Caco-2 (cell line): Measurements from ENCODE around the gene POFUT2. TPM values are rescaled to one million over a fixed set of nuclear protein-coding genes. Genes with fewer than 3 reads are reported as not detected.
A peak's percentile ranks its signal among the peaks of the same experiment; 100 is the strongest.

Experiments
- BruUV-seq: library from RNA; stranded (reverse); fragments of 400-500 nt; replicated peaks from 2 replicates; lab custom pipeline; 2021; lab: Mats Ljungman, UMichigan
- CTCF ChIA-PET: fragments of 300-600 bp; sonication (Branson Sonifier 250); formaldehyde crosslinking; loops from one replicate; lab custom pipeline; 2022; ENCODE audit warnings: antibody characterized with exemption; lab: Charles Lee
- POLR2A ChIA-PET: fragments of 300-600 bp; sonication (Branson Sonifier 250); formaldehyde crosslinking; loops from one replicate; lab custom pipeline; 2022; ENCODE audit warnings: antibody characterized with exemption; lab: Charles Lee
- DNase-seq, 2 experiments: peaks; one replicate each; pipeline versions ENCODE4 v3.0.0 to v3.0.0-alpha.2; 2020 to 2022
- H3K27me3 ChIP-seq: replicated peaks from 2 replicates; pipeline ENCODE4 v1.6.0; 2011; ENCODE audit warnings: low read length; ENCODE audit not compliant: control insufficient read depth, insufficient read depth
- H3K36me3 ChIP-seq: 2 replicates; pipeline ENCODE4 v1.5.1; 2011; ENCODE audit warnings: low read length; ENCODE audit not compliant: control insufficient read depth, insufficient read depth
- H3K4me1 ChIP-seq: fragments of 250-450 bp; sonication (Bioruptor Pico); 2 replicates; pipeline ENCODE4 v1.5.1; 2020; ENCODE audit warnings: mild to moderate bottlenecking
- H3K4me3 ChIP-seq: 2 replicates; pipeline ENCODE4 v1.5.1; 2011; ENCODE audit warnings: low read depth, mild to moderate bottlenecking, control low read depth, low read length
- H3K9me3 ChIP-seq: fragments of 250-450 bp; sonication (Bioruptor Pico); 2 replicates; pipeline ENCODE4 v1.5.1; 2020; ENCODE audit warnings: mild to moderate bottlenecking, moderate library complexity
- H3K27ac Mint-ChIP-seq: one replicate; pipeline ENCODE4 v1.8.0; 2022; ENCODE audit warnings: mixed read lengths; ENCODE audit not compliant: unreplicated experiment
- H3K27me3 Mint-ChIP-seq: one replicate; pipeline ENCODE4 v1.8.0; 2022; ENCODE audit warnings: mixed read lengths; ENCODE audit not compliant: insufficient read depth, unreplicated experiment
- H3K36me3 Mint-ChIP-seq: one replicate; pipeline ENCODE4 v1.8.0; 2022; ENCODE audit warnings: mild to moderate bottlenecking, mixed read lengths; ENCODE audit not compliant: insufficient read depth, unreplicated experiment
- H3K4me1 Mint-ChIP-seq: one replicate; pipeline ENCODE4 v1.8.0; 2022; ENCODE audit warnings: low read depth, mixed read lengths; ENCODE audit not compliant: unreplicated experiment
- H3K4me3 Mint-ChIP-seq: one replicate; pipeline ENCODE4 v1.8.0; 2022; ENCODE audit warnings: mild to moderate bottlenecking, moderate library complexity, mixed read lengths; ENCODE audit not compliant: unreplicated experiment
- H3K9me3 Mint-ChIP-seq: one replicate; pipeline ENCODE4 v1.8.0; 2022; ENCODE audit warnings: mixed read lengths; ENCODE audit not compliant: unreplicated experiment
- CTCF ChIP-seq, 2 experiments: fragments of 200-600 bp in 1 of 2; IDR thresholded peaks; 1 replicate in 1 of 2; 2 replicates in 1 of 2; pipeline versions ENCODE4 v1.5.1 to v1.8.0; 2011 to 2022; ENCODE audit warnings: antibody characterized with exemption in 1 of 2, control low read depth in 1 of 2, inconsistent platforms in 1 of 2, low read depth in 1 of 2, low read length in 1 of 2, mild to moderate bottlenecking in 1 of 2, moderate library complexity in 1 of 2; ENCODE audit not compliant: insufficient read depth in 1 of 2, severe bottlenecking in 1 of 2, unreplicated experiment in 1 of 2
- intact Hi-C: fragments of 100-400 bp; cut with micrococcal nuclease; formaldehyde crosslinking; loops from one replicate; pipeline ENCODE4 v1.10.0; 2022; ENCODE audit not compliant: unreplicated experiment
- total RNA-seq: library from RNA; stranded (reverse); gene quantifications from 2 replicates; pipeline ENCODE4 v1.2.3, GENCODE V29; 2022

Gene POFUT2
- total RNA-seq, 1 experiment from 2014 or later = 32.0 TPM

- Mint-ChIP-seq H3K9me3 (no peaks in the 10 kb centered on the region), H3K4me3 (peak overlapping the region; percentile 72), H3K27me3 (no peaks in the 10 kb centered on the region), H3K36me3 (peaks cover 29% of the 10 kb centered on the region), H3K4me1 (no peaks in the 10 kb centered on the region), H3K27ac (no peak overlapping the region)
- intact Hi-C loops = loop anchor here (1.0 kb wide), 1 partner anchor 147 kb away; no protein-coding TSS in a partner anchor
- BruUV-seq = no TSS peak
- no peak for TF ChIP-seq CTCF (IDR thresholded peaks at IDR 0.05; ENCODE audit: insufficient read depth in 1 of 2, low read depth in 1 of 2, low read length in 1 of 2, severe bottlenecking in 1 of 2, unreplicated experiment in 1 of 2)
- no peaks in the 10 kb centered on the region for H3K9me3 ChIP-seq
- H3K27me3 ChIP-seq = no peaks in the 10 kb centered on the region
- H3K4me1 ChIP-seq = peaks cover under 1% of the 10 kb centered on the region
- CTCF ChIA-PET = no interaction called here
- POLR2A ChIA-PET = interaction anchor here (0.6 to 1.0 kb wide), 3 partner anchors 28 to 185 kb away, joined by 3 to 4 read pairs (median 4); no protein-coding TSS in a partner anchor
- no peak for DNase-seq
- peak overlapping the region; percentile 91 for H3K4me3 ChIP-seq
- no peaks in the 10 kb centered on the region; the same call in 1 of the 2 replicates for H3K36me3 ChIP-seq
Measured at GRCh38 chr21:45286671-45287437, 841 bp downstream of the POFUT2 start.

GRCh38 chr21:45285266-45285931, 2.3 kb downstream of the POFUT2 start:
- ChIA-PET CTCF (no interaction called here), POLR2A (no interaction called here)
- Histone ChIP-seq H3K4me3 (no peak overlapping the region), H3K4me1 (no peaks in the 10 kb centered on the region; the same call in 1 of the 2 replicates), H3K27me3 (no peaks in the 10 kb centered on the region), H3K36me3 (no peaks in the 10 kb centered on the region; the same call in none of the 2 replicates), H3K9me3 (no peaks in the 10 kb centered on the region)
- peak overlapping the region; percentile 44 for H3K4me3 Mint-ChIP-seq
- no TSS peak for BruUV-seq
- H3K27ac Mint-ChIP-seq = no peak overlapping the region
- TF ChIP-seq CTCF (IDR thresholded peaks at IDR 0.05; ENCODE audit: insufficient read depth in 1 of 2, low read depth in 1 of 2, low read length in 1 of 2, severe bottlenecking in 1 of 2, unreplicated experiment in 1 of 2) = no peak
- intact Hi-C loops = no loop called here
- H3K36me3 Mint-ChIP-seq = peaks cover 44% of the 10 kb centered on the region
- no peaks in the 10 kb centered on the region for H3K4me1 Mint-ChIP-seq
- no peak for DNase-seq
- H3K9me3 Mint-ChIP-seq = no peaks in the 10 kb centered on the region
- no peaks in the 10 kb centered on the region for H3K27me3 Mint-ChIP-seq

- no peak overlapping the region for H3K27ac Mint-ChIP-seq
- intact Hi-C loops = no loop called here
- H3K4me1 Mint-ChIP-seq = no peaks in the 10 kb centered on the region
- no peak for DNase-seq
- H3K4me3 ChIP-seq = no peak overlapping the region
- no peaks in the 10 kb centered on the region; the same call in 1 of the 2 replicates for H3K4me1 ChIP-seq
- no peaks in the 10 kb centered on the region; the same call in none of the 2 replicates for H3K36me3 ChIP-seq
- H3K4me3 Mint-ChIP-seq = no peak overlapping the region
- H3K27me3 ChIP-seq = no peaks in the 10 kb centered on the region
- no peaks in the 10 kb centered on the region for H3K27me3 Mint-ChIP-seq
- ChIA-PET CTCF (no interaction called here), POLR2A (no interaction called here)
- H3K36me3 Mint-ChIP-seq = peaks cover 50% of the 10 kb centered on the region
- no peaks in the 10 kb centered on the region for H3K9me3 ChIP-seq
- H3K9me3 Mint-ChIP-seq = no peaks in the 10 kb centered on the region
- no TSS peak for BruUV-seq
- TF ChIP-seq CTCF (IDR thresholded peaks at IDR 0.05; ENCODE audit: insufficient read depth in 1 of 2, low read depth in 1 of 2, low read length in 1 of 2, severe bottlenecking in 1 of 2, unreplicated experiment in 1 of 2) = no peak
Measured at GRCh38 chr21:45284456-45284741, 3.3 kb downstream of the POFUT2 start.
